ENCODE data around the gene OBSCN.

DNA sequence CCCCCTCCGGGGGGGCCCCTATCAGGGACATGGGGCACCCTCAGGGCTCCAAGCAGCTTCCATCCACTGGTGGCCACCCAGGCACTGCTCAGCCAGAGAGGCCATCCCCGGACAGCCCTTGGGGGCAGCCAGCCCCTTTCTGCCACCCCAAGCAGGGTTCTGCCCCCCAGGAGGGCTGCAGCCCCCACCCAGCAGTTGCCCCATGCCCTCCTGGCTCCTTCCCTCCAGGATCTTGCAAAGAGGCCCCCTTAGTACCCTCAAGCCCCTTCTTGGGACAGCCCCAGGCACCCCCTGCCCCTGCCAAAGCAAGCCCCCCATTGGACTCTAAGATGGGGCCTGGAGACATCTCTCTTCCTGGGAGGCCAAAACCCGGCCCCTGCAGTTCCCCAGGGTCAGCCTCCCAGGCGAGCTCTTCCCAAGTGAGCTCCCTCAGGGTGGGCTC is 163.9 kb downstream of the OBSCN start:
- TF ChIP-seq CTCF (IDR thresholded peaks at IDR 0.05; ENCODE audit: insufficient read depth, low read length) (no peak), REST (IDR thresholded peaks at IDR 0.05; ENCODE audit: insufficient replicate concordance, low read depth) (no peak), POLR2AphosphoS5 (IDR thresholded peaks at IDR 0.05; ENCODE audit: low read depth) (no peak), GABPA (IDR thresholded peaks at IDR 0.05; ENCODE audit: low read depth) (no peak)

Data from HL-60 (cell line).